Spleen (tissue), 11 donors: ENCODE results near the gene RELB. TPM values are rescaled to one million over a fixed set of nuclear protein-coding genes. Genes with fewer than 3 reads are reported as not detected.

ENCODE experiments used
- DNase-seq: peaks from one replicate; pipeline ENCODE4 v3.0.0-alpha.2; 2020
- H3K27ac ChIP-seq, 8 donors: fragments of 200-600 bp; sonication (generic) in 7 of 8; 1 replicate in 4 of 8; 2 replicates in 4 of 8; pipeline versions ENCODE4 v1.5.0 to v1.8.0; 2016 to 2021; ENCODE audit warnings: inconsistent platforms in 4 of 8, mild to moderate bottlenecking in 4 of 8, moderate library complexity in 1 of 8
- H3K27me3 ChIP-seq, 7 donors: fragments of 200-600 bp; sonication (generic) in 6 of 7; replicated peaks in 1 of 7; 1 replicate in 4 of 7; 2 replicates in 3 of 7; pipeline versions ENCODE4 v1.5.0 to v1.8.0; 2016 to 2021; ENCODE audit warnings: inconsistent platforms in 3 of 7, mild to moderate bottlenecking in 1 of 7
- H3K36me3 ChIP-seq, 6 donors: fragments of 200-600 bp; sonication (generic) in 5 of 6; 1 replicate in 4 of 6; 2 replicates in 2 of 6; pipeline versions ENCODE4 v1.5.0 to v1.8.0; 2016 to 2021; ENCODE audit warnings: inconsistent platforms in 2 of 6
- H3K4me1 ChIP-seq, 6 donors: fragments of 200-600 bp; sonication (generic) in 5 of 6; 1 replicate in 3 of 6; 2 replicates in 3 of 6; pipeline versions ENCODE4 v1.5.0 to v1.8.0; 2016 to 2021; ENCODE audit warnings: inconsistent platforms in 3 of 6
- H3K4me3 ChIP-seq, 8 donors: fragments of 200-600 bp; sonication (generic) in 7 of 8; 1 replicate in 4 of 8; 2 replicates in 4 of 8; pipeline versions ENCODE4 v1.5.0 to v1.8.0; 2016 to 2021; ENCODE audit warnings: inconsistent platforms in 4 of 8, mild to moderate bottlenecking in 4 of 8, moderate library complexity in 2 of 8
- H3K9me3 ChIP-seq, 8 donors: fragments of 200-600 bp; sonication (generic) in 7 of 8; 1 replicate in 4 of 8; 2 replicates in 4 of 8; pipeline versions ENCODE4 v1.5.0 to v1.8.0; 2016 to 2021; ENCODE audit warnings: inconsistent platforms in 4 of 8
- CTCF ChIP-seq, 11 experiments: fragments of 200-600 bp in 7 of 11; fragments of 450-650 bp in 4 of 11; sonication (generic) in 4 of 11; IDR thresholded peaks in 8 of 11; conservative IDR thresholded peaks in 3 of 11; 1 replicate in 7 of 11; 2 replicates in 4 of 11; pipeline versions ENCODE4 v1.4.0 to v1.8.0; 2016 to 2021; ENCODE audit warnings: antibody characterized with exemption in 11 of 11, inconsistent platforms in 4 of 11, mild to moderate bottlenecking in 1 of 11
- POLR2A ChIP-seq, 3 donors: fragments of 450-650 bp; IDR thresholded peaks; one replicate each; pipeline ENCODE4 v1.5.1; 2017; ENCODE audit warnings: antibody characterized with exemption in 3 of 3, mild to moderate bottlenecking in 1 of 3
- POLR2AphosphoS5 ChIP-seq, 3 donors: sonication (generic); formaldehyde crosslinking; IDR thresholded peaks; one replicate each; pipeline ENCODE4 v1.5.1; 2017; ENCODE audit warnings: antibody characterized with exemption in 3 of 3
- WGBS, 5 donors: extraction: QIAGEN DNeasy Blood & Tissue Kit in 3 of 5; methylation state at CpG; one replicate each; pipeline versions ENCODE4 v1.1.5 to v1.1.7; 2013 to 2018; 5-methylcytosine and 5-hydroxymethylcytosine counted together
- intact Hi-C: fragments of 100-400 bp; cut with DNase I; formaldehyde crosslinking; loops from one replicate; pipeline ENCODE4 v1.15.0; 2023; ENCODE audit warnings: low total_unique reads
- polyA plus RNA-seq, 3 donors: library from polyadenylated mRNA; stranded (reverse); fragments of 200-250 nt; gene quantifications; one replicate each; pipeline ENCODE4 v1.2.1, GENCODE V29; 2013
- total RNA-seq, 7 donors: library from RNA; depleted of rRNA in 3 of 7; stranded (reverse); fragments of >200 nt in 3 of 7; fragmentation: NEBNext Ultra II Directional in 4 of 7; extraction: Animal tissue kit (Norgen Biotek cat#: 25700) in 4 of 7; gene quantifications; one replicate each; pipeline versions ENCODE4 v1.1.0 to v1.2.1, GENCODE V29; 2016 to 2021
- donor health status: healthy with polysubstance abuse.
- donor health status: DM: no; HTN: no; CAD: no; lungs with moderate emphysema.
- donor health status: DM: no; HTN: no; CAD: no.
- donor health status: Bipolar disorder and iron deficiency.
- donor health status: healthy.
- donor health status: DM: no; HTN: no; CAD: no.
- donor health status: DM: yes; HTN: yes; CAD: no.

RELB gene
- total and polyA plus RNA-seq, 10 donors: 16.6 to 67.4 (median 34.7) TPM

DNA sequence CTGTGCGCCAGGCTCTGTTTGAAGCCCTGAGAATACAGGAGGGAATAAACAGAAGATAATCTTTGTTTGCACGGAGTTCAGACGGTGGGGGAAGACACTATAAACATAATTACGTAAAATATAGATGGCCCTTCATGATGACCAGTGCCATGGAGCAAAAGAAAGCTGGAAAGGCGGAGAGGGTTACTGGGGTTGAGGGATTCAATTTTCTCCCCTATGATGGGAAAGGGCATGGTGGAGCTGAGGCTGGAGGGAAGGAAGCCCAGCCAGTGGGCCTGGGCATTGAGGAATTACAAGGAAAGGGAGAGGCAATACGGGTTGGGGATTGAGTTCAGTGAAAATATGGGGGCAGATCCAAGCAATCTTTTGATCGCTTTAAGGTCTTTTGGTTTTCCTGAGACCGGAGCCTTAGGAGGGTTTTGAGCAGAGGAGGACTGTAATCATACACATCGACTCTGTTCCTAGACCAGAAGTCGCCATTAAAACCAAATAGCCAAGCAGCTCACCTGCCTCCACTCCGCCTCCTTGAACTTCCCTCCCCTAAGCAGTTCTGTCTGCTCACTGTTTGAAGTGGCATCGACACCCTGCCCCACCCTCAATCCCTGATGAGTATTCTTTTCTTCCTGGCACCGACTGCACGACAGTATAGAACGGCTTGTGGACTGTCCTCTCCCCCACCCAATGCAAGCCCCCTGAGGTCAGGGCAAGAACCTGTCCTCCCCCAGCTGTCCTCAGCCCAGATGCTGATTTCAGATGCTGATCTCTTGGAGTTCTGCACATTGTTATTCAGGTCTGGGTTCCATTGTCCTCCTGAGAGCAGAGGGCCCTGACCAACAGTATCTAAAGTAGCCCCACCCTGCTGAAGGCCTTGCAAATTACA lies 75.8 kb downstream of the RELB start:
- Histone ChIP-seq H3K4me3 (peak overlapping the region in 7 of 8 donors; percentile 73 to 94 (median 79)), H3K4me1 (peaks cover 25 to 89% (median 68%) of the 10 kb centered on the region in 6 donors), H3K27ac (peak overlapping the region; percentile 80 to 94 (median 90)), H3K9me3 (no peaks in the 10 kb centered on the region), H3K36me3 (peaks cover 0 to 33% (median 17%) of the 10 kb centered on the region in 6 donors), H3K27me3 (no peaks in the 10 kb centered on the region)
- WGBS, 5 donors: 80 to 85% (median 83%) methylated on average over 15 of the region's 15 CpGs
- no peak for TF ChIP-seq POLR2AphosphoS5 (IDR thresholded peaks at IDR 0.05)
- no peak for TF ChIP-seq CTCF (IDR thresholded peaks at IDR 0.05 in 8 of 11, conservative IDR thresholded peaks at IDR 0.05 in 3 of 11)
- no peak for TF ChIP-seq POLR2A (IDR thresholded peaks at IDR 0.05)
- intact Hi-C loops: no loop called here
- no peak for DNase-seq

- TF ChIP-seq POLR2AphosphoS5 (IDR thresholded peaks at IDR 0.05) (no peak), POLR2A (IDR thresholded peaks at IDR 0.05) (no peak), CTCF (IDR thresholded peaks at IDR 0.05 in 8 of 11, conservative IDR thresholded peaks at IDR 0.05 in 3 of 11) (no peak)
- Histone ChIP-seq H3K4me1 (peaks cover 25 to 91% (median 69%) of the 10 kb centered on the region in 6 donors), H3K4me3 (peak overlapping the region; percentile 79 to 99 (median 84)), H3K9me3 (no peaks in the 10 kb centered on the region), H3K36me3 (peaks cover 0 to 33% (median 11%) of the 10 kb centered on the region in 6 donors), H3K27me3 (no peaks in the 10 kb centered on the region), H3K27ac (peak overlapping the region; percentile 52 to 90 (median 86))
- intact Hi-C loops: no loop called here
- WGBS, 5 donors: 58 to 69% (median 64%) methylated on average over 8 to 10 of the region's 10 CpGs
- DNase-seq: no peak
Measured at GRCh38 chr19:45078390-45079062, 77.3 kb downstream of the RELB start.

GRCh38 chr19:45079063-45079910 lies 78.0 kb downstream of the RELB start, which contains the start of gene GEMIN7:
Gene GEMIN7, plus strand, starts transcription at chr19:45079260. Its CDS starts 10,855 bp downstream, at chr19:45090115.
- Histone ChIP-seq H3K27ac (peak within 1 kb of the TSS; percentile 52 to 90 (median 86)), H3K4me3 (peak within 1 kb of the TSS; percentile 79 to 99 (median 84)), H3K4me1 (peaks cover 25 to 83% (median 64%) of the 10 kb centered on the region in 6 donors), H3K27me3 (no peaks in the 10 kb centered on the region), H3K36me3 (peaks cover 0 to 28% (median 11%) of the 10 kb centered on the region in 6 donors), H3K9me3 (no peaks in the 10 kb centered on the region)
- DNase-seq: peak; percentile 94
- 0 to 1% (median 0%) methylated on average over 31 to 61 of the region's 61 CpGs for WGBS, 5 donors
- TF ChIP-seq POLR2AphosphoS5 (IDR thresholded peaks at IDR 0.05) (peak; percentile 80 to 87 (median 84)), POLR2A (IDR thresholded peaks at IDR 0.05) (peak in 1 of 3 donors; percentile 73), CTCF (IDR thresholded peaks at IDR 0.05 in 8 of 11, conservative IDR thresholded peaks at IDR 0.05 in 3 of 11) (peak in 1 of 11 experiments; percentile 14)
- intact Hi-C loops: no loop called here
